ENCODE results near the gene SLC15A1.
"Not testable (repeated sequence)": the region's sequence is repeated elsewhere in the genome, so short reads cannot be mapped to it uniquely, and the experiment has no call there.

Gene SLC15A1

GRCh38 chr13:98771838-98772611 lies 19.6 kb upstream of the SLC15A1 start:
- no peak overlapping the region for H3K4me3 ChIP-seq (ENCODE audit: low read depth, low read length)
- no peak overlapping the region for H3K9ac ChIP-seq (ENCODE audit: low read length)
- no peak overlapping the region for H3K27ac ChIP-seq (ENCODE audit: low read depth, low read length)
- no peaks in the 10 kb centered on the region for H3K9me3 ChIP-seq (ENCODE audit: control insufficient read depth, insufficient read depth, low read depth, low read length)
- no peaks in the 10 kb centered on the region for H3K4me1 ChIP-seq (ENCODE audit: control insufficient read depth, insufficient read depth, low read length)
- H3K27me3 ChIP-seq (ENCODE audit: control insufficient read depth, insufficient read depth, low read length) = no peaks in the 10 kb centered on the region
- H3K36me3 ChIP-seq (ENCODE audit: control insufficient read depth, insufficient read depth, low read length) = no peaks in the 10 kb centered on the region

- H3K27ac ChIP-seq (ENCODE audit: low read depth, low read length) = no peak overlapping the region
- H3K4me3 ChIP-seq (ENCODE audit: low read depth, low read length) = no peak overlapping the region
- H3K36me3 ChIP-seq (ENCODE audit: control insufficient read depth, insufficient read depth, low read length) = no peaks in the 10 kb centered on the region
- H3K9ac ChIP-seq (ENCODE audit: low read length) = no peak overlapping the region
- H3K9me3 ChIP-seq (ENCODE audit: control insufficient read depth, insufficient read depth, low read depth, low read length) = no peaks in the 10 kb centered on the region
- no peaks in the 10 kb centered on the region for H3K4me1 ChIP-seq (ENCODE audit: control insufficient read depth, insufficient read depth, low read length)
- H3K27me3 ChIP-seq (ENCODE audit: control insufficient read depth, insufficient read depth, low read length) = peaks cover 2% of the 10 kb centered on the region; the same call in 1 of the 2 replicates
These were observed 17.3 kb upstream of the SLC15A1 start for GRCh38 chr13:98769736-98770135.

- Histone ChIP-seq H3K27me3 (ENCODE audit: control insufficient read depth, insufficient read depth, low read length) (peaks cover 2% of the 10 kb centered on the region; the same call in 1 of the 2 replicates), H3K4me3 (ENCODE audit: low read depth, low read length) (no peak overlapping the region), H3K9me3 (ENCODE audit: control insufficient read depth, insufficient read depth, low read depth, low read length) (no peaks in the 10 kb centered on the region), H3K36me3 (ENCODE audit: control insufficient read depth, insufficient read depth, low read length) (no peaks in the 10 kb centered on the region), H3K4me1 (ENCODE audit: control insufficient read depth, insufficient read depth, low read length) (no peaks in the 10 kb centered on the region), H3K9ac (ENCODE audit: low read length) (no peak overlapping the region), H3K27ac (ENCODE audit: low read depth, low read length) (no peak overlapping the region)
These were observed 16.1 kb upstream of the SLC15A1 start for GRCh38 chr13:98768522-98768921.

- no peak overlapping the region for H3K9ac ChIP-seq (ENCODE audit: low read length)
- peaks cover 2% of the 10 kb centered on the region; the same call in 1 of the 2 replicates for H3K27me3 ChIP-seq (ENCODE audit: control insufficient read depth, insufficient read depth, low read length)
- H3K36me3 ChIP-seq (ENCODE audit: control insufficient read depth, insufficient read depth, low read length) = no peaks in the 10 kb centered on the region
- no peaks in the 10 kb centered on the region for H3K9me3 ChIP-seq (ENCODE audit: control insufficient read depth, insufficient read depth, low read depth, low read length)
- no peak overlapping the region for H3K27ac ChIP-seq (ENCODE audit: low read depth, low read length)
- H3K4me1 ChIP-seq (ENCODE audit: control insufficient read depth, insufficient read depth, low read length) = no peaks in the 10 kb centered on the region
- H3K4me3 ChIP-seq (ENCODE audit: low read depth, low read length) = no peak overlapping the region
These were observed 14.2 kb upstream of the SLC15A1 start for GRCh38 chr13:98766697-98767096.

- Histone ChIP-seq H3K4me1 (ENCODE audit: control insufficient read depth, insufficient read depth, low read length) (no peaks in the 10 kb centered on the region), H3K9ac (ENCODE audit: low read length) (no peak overlapping the region), H3K9me3 (ENCODE audit: control insufficient read depth, insufficient read depth, low read depth, low read length) (no peaks in the 10 kb centered on the region), H3K27ac (ENCODE audit: low read depth, low read length) (no peak overlapping the region), H3K27me3 (ENCODE audit: control insufficient read depth, insufficient read depth, low read length) (peaks cover 2% of the 10 kb centered on the region; the same call in 1 of the 2 replicates), H3K36me3 (ENCODE audit: control insufficient read depth, insufficient read depth, low read length) (no peaks in the 10 kb centered on the region), H3K4me3 (ENCODE audit: low read depth, low read length) (no peak overlapping the region)
These were observed 13.6 kb upstream of the SLC15A1 start for GRCh38 chr13:98765996-98766519.

- Histone ChIP-seq H3K36me3 (ENCODE audit: control insufficient read depth, insufficient read depth, low read length) (no peaks in the 10 kb centered on the region), H3K27me3 (ENCODE audit: control insufficient read depth, insufficient read depth, low read length) (peaks cover 2% of the 10 kb centered on the region; the same call in 1 of the 2 replicates), H3K9ac (ENCODE audit: low read length) (no peak overlapping the region), H3K4me1 (ENCODE audit: control insufficient read depth, insufficient read depth, low read length) (no peaks in the 10 kb centered on the region), H3K4me3 (ENCODE audit: low read depth, low read length) (no peak overlapping the region), H3K27ac (ENCODE audit: low read depth, low read length) (no peak overlapping the region), H3K9me3 (ENCODE audit: control insufficient read depth, insufficient read depth, low read depth, low read length) (peaks cover 4% of the 10 kb centered on the region; the same call in 1 of the 2 replicates)
These were observed 9.6 kb upstream of the SLC15A1 start for GRCh38 chr13:98761986-98762616.

- no peak overlapping the region for H3K4me3 ChIP-seq (ENCODE audit: low read depth, low read length)
- peaks cover 4% of the 10 kb centered on the region; the same call in 1 of the 2 replicates for H3K9me3 ChIP-seq (ENCODE audit: control insufficient read depth, insufficient read depth, low read depth, low read length)
- no peaks in the 10 kb centered on the region for H3K36me3 ChIP-seq (ENCODE audit: control insufficient read depth, insufficient read depth, low read length)
- H3K9ac ChIP-seq (ENCODE audit: low read length) = no peak overlapping the region
- H3K4me1 ChIP-seq (ENCODE audit: control insufficient read depth, insufficient read depth, low read length) = no peaks in the 10 kb centered on the region
- H3K27me3 ChIP-seq (ENCODE audit: control insufficient read depth, insufficient read depth, low read length) = peaks cover 2% of the 10 kb centered on the region; the same call in 1 of the 2 replicates
- no peak overlapping the region for H3K27ac ChIP-seq (ENCODE audit: low read depth, low read length)
These were observed 8.9 kb upstream of the SLC15A1 start for GRCh38 chr13:98761126-98761985.

GRCh38 chr13:98755729-98756128 lies 3.3 kb upstream of the SLC15A1 start:
- Histone ChIP-seq H3K9ac (ENCODE audit: low read length) (no peak overlapping the region), H3K36me3 (ENCODE audit: control insufficient read depth, insufficient read depth, low read length) (no peaks in the 10 kb centered on the region), H3K4me3 (ENCODE audit: low read depth, low read length) (no peak overlapping the region), H3K27me3 (ENCODE audit: control insufficient read depth, insufficient read depth, low read length) (peaks cover 31% of the 10 kb centered on the region), H3K27ac (ENCODE audit: low read depth, low read length) (no peak overlapping the region), H3K9me3 (ENCODE audit: control insufficient read depth, insufficient read depth, low read depth, low read length) (peaks cover 4% of the 10 kb centered on the region; the same call in 1 of the 2 replicates), H3K4me1 (ENCODE audit: control insufficient read depth, insufficient read depth, low read length) (peaks cover 7% of the 10 kb centered on the region)

- Histone ChIP-seq H3K9ac (ENCODE audit: low read length) (no peak overlapping the region), H3K4me3 (ENCODE audit: low read depth, low read length) (no peak overlapping the region), H3K27me3 (ENCODE audit: control insufficient read depth, insufficient read depth, low read length) (peaks cover 34% of the 10 kb centered on the region), H3K9me3 (ENCODE audit: control insufficient read depth, insufficient read depth, low read depth, low read length) (no peaks in the 10 kb centered on the region), H3K27ac (ENCODE audit: low read depth, low read length) (no peak overlapping the region), H3K36me3 (ENCODE audit: control insufficient read depth, insufficient read depth, low read length) (no peaks in the 10 kb centered on the region), H3K4me1 (ENCODE audit: control insufficient read depth, insufficient read depth, low read length) (peaks cover 7% of the 10 kb centered on the region)
These were observed 2.6 kb upstream of the SLC15A1 start for GRCh38 chr13:98755116-98755515.

GRCh38 chr13:98754468-98754867 lies 2.0 kb upstream of the SLC15A1 start:
- H3K9ac ChIP-seq (ENCODE audit: low read length); H3K4me1 ChIP-seq (ENCODE audit: control insufficient read depth, insufficient read depth, low read length); H3K27ac ChIP-seq (ENCODE audit: low read depth, low read length); H3K9me3 ChIP-seq (ENCODE audit: control insufficient read depth, insufficient read depth, low read depth, low read length); H3K4me3 ChIP-seq (ENCODE audit: low read depth, low read length); H3K36me3 ChIP-seq (ENCODE audit: control insufficient read depth, insufficient read depth, low read length): not testable (repeated sequence)
- peaks cover 38% of the 10 kb centered on the region for H3K27me3 ChIP-seq (ENCODE audit: control insufficient read depth, insufficient read depth, low read length)

All from HUES6 (cell line).